ENCODE data around the gene VWA8. TPM values are rescaled to one million over a fixed set of nuclear protein-coding genes. Genes with fewer than 3 reads are reported as not detected.

Gene VWA8
- total RNA-seq, 4 donors from 2014 or later = 19.5 to 26.2 (median 21.6) TPM

GRCh38 chr13:41858780-41859179 lies 102.1 kb downstream of the VWA8 start:
- peaks cover 0 to 28% (median 6%) of the 10 kb centered on the region in 4 donors for H3K36me3 ChIP-seq
- WGBS = 86% methylated on average over 5 of the region's 5 CpGs
- no peaks in the 10 kb centered on the region for H3K9me3 ChIP-seq
- H3K4me3 ChIP-seq = no peak overlapping the region
- no peak overlapping the region for H3K27ac ChIP-seq (replicated peaks in 1 of 4)
- intact Hi-C loops (cut with DNase I) = no loop called here
- H3K4me1 ChIP-seq = no peaks in the 10 kb centered on the region
- DNase-seq (ENCODE audit: extremely low spot score) = no peak
- TF ChIP-seq CTCF (IDR thresholded peaks at IDR 0.05) = no peak
- no peak for TF ChIP-seq POLR2AphosphoS5 (IDR thresholded peaks at IDR 0.05)
- no peak for TF ChIP-seq EP300 (IDR thresholded peaks at IDR 0.05)
- no peak for TF ChIP-seq POLR2A (IDR thresholded peaks at IDR 0.05; ENCODE audit: low read depth)
- no peaks in the 10 kb centered on the region for H3K27me3 ChIP-seq

GRCh38 chr13:41854758-41855157 lies 106.2 kb downstream of the VWA8 start:
- no peak for DNase-seq (ENCODE audit: extremely low spot score)
- H3K27me3 ChIP-seq = no peaks in the 10 kb centered on the region
- no peak overlapping the region for H3K4me3 ChIP-seq
- H3K27ac ChIP-seq (replicated peaks in 1 of 4) = no peak overlapping the region
- no peaks in the 10 kb centered on the region for H3K9me3 ChIP-seq
- H3K36me3 ChIP-seq = peaks cover 0 to 17% (median 4%) of the 10 kb centered on the region in 4 donors
- WGBS = 86% methylated on average over 1 of the region's 1 CpG
- TF ChIP-seq POLR2A (IDR thresholded peaks at IDR 0.05; ENCODE audit: low read depth) = no peak
- no peak for TF ChIP-seq CTCF (IDR thresholded peaks at IDR 0.05)
- no peak for TF ChIP-seq POLR2AphosphoS5 (IDR thresholded peaks at IDR 0.05)
- no peak for TF ChIP-seq EP300 (IDR thresholded peaks at IDR 0.05)
- no peaks in the 10 kb centered on the region for H3K4me1 ChIP-seq
- intact Hi-C loops (cut with DNase I) = no loop called here

GRCh38 chr13:41851351-41851750 lies 109.6 kb downstream of the VWA8 start:
- TF ChIP-seq POLR2AphosphoS5 (IDR thresholded peaks at IDR 0.05) = no peak
- TF ChIP-seq EP300 (IDR thresholded peaks at IDR 0.05) = no peak
- TF ChIP-seq CTCF (IDR thresholded peaks at IDR 0.05) = no peak
- TF ChIP-seq POLR2A (IDR thresholded peaks at IDR 0.05; ENCODE audit: low read depth) = no peak
- peaks cover 0 to 8% (median 5%) of the 10 kb centered on the region in 4 donors for H3K4me1 ChIP-seq
- intact Hi-C loops (cut with DNase I) = no loop called here
- peaks cover 0 to 8% (median 0%) of the 10 kb centered on the region in 4 donors for H3K36me3 ChIP-seq
- WGBS = 87% methylated on average over 3 of the region's 3 CpGs
- H3K9me3 ChIP-seq = no peaks in the 10 kb centered on the region
- no peaks in the 10 kb centered on the region for H3K27me3 ChIP-seq
- H3K4me3 ChIP-seq = no peak overlapping the region
- no peak for DNase-seq (ENCODE audit: extremely low spot score)
- no peak overlapping the region for H3K27ac ChIP-seq (replicated peaks in 1 of 4)

GRCh38 chr13:41848435-41849255 lies 112.3 kb downstream of the VWA8 start:
- TF ChIP-seq CTCF (IDR thresholded peaks at IDR 0.05) (no peak), POLR2A (IDR thresholded peaks at IDR 0.05; ENCODE audit: low read depth) (no peak), POLR2AphosphoS5 (IDR thresholded peaks at IDR 0.05) (no peak), EP300 (IDR thresholded peaks at IDR 0.05) (no peak)
- peaks cover 0 to 8% (median 5%) of the 10 kb centered on the region in 4 donors for H3K4me1 ChIP-seq
- H3K27me3 ChIP-seq = no peaks in the 10 kb centered on the region
- DNase-seq (ENCODE audit: extremely low spot score) = no peak
- intact Hi-C loops (cut with DNase I) = no loop called here
- 77% methylated on average over 2 of the region's 2 CpGs for WGBS
- H3K9me3 ChIP-seq = no peaks in the 10 kb centered on the region
- H3K27ac ChIP-seq (replicated peaks in 1 of 4) = no peak overlapping the region
- no peak overlapping the region for H3K4me3 ChIP-seq
- H3K36me3 ChIP-seq = no peaks in the 10 kb centered on the region
